K562 (cell line): ENCODE measurements around the gene ATE1. TPM values are rescaled to one million over a fixed set of nuclear protein-coding genes. Genes with fewer than 3 reads are reported as not detected.

Experiments used
- ATAC-seq: fragments of 200-7000 bp; cut with Tn5 transposase; 3 replicates; pipeline ENCODE4 v1.9.1; 2020; ENCODE audit warnings: moderate library complexity
- BruUV-seq: library from RNA; stranded (reverse); fragments of 400-500 nt; replicated peaks from 2 replicates; lab custom pipeline; 2021; lab: Mats Ljungman, UMichigan
- CTCF ChIA-PET: fragments of 300-600 bp; formaldehyde crosslinking; extraction: SDS; loops from one replicate; lab custom pipeline; 2021; ENCODE audit warnings: low intra/inter-chr PET ratio; lab: Yijun Ruan, JAX
- POLR2A ChIA-PET: fragments of 300-600, 350-650 bp; sonication (Branson Sonifier 250); formaldehyde crosslinking; extraction: SDS; loops from one replicate; lab custom pipeline; 2021; ENCODE audit warnings: antibody characterized with exemption, inconsistent platforms; lab: Yijun Ruan, JAX
- DNase-seq, 4 experiments: peaks; one replicate each; pipeline versions ENCODE4 v3.0.0 to v3.0.0-alpha.2; 2011 to 2018; ENCODE audit warnings: low spot score in 3 of 4, mixed read lengths in 3 of 4; ENCODE audit errors: extremely low read depth in 1 of 4
- FAIRE-seq: peaks from 2 replicates; lab custom pipeline; 2011; peaks lifted over from hg19 to GRCh38; lab: Jason Lieb, UNC
- H2AFZ ChIP-seq: 2 replicates; pipeline ENCODE4 v1.6.0; 2011; ENCODE audit warnings: low read depth, low read length, control low read depth, inconsistent platforms
- H3K27ac ChIP-seq: fragments of 200-600 bp; 3 replicates; pipeline ENCODE4 v1.8.0; 2011; ENCODE audit warnings: low read depth, mild to moderate bottlenecking, control low read depth, inconsistent platforms, low read length, moderate library complexity, mixed read lengths; ENCODE audit errors: extremely low read depth
- H3K27me3 ChIP-seq, 2 experiments: fragments of 300-600 bp in 1 of 2; 2 replicates in 1 of 2; 3 replicates in 1 of 2; pipeline versions ENCODE4 v1.6.0 to v1.8.0; 2011; ENCODE audit warnings: inconsistent platforms in 2 of 2, low read length in 2 of 2, mild to moderate bottlenecking in 1 of 2, mixed read lengths in 1 of 2, moderate library complexity in 1 of 2; ENCODE audit not compliant: control insufficient read depth in 2 of 2, insufficient read depth in 2 of 2
- H3K36me3 ChIP-seq: fragments of 300-600 bp; 3 replicates; pipeline ENCODE4 v1.8.0; 2011; ENCODE audit warnings: mild to moderate bottlenecking, low read length, inconsistent platforms; ENCODE audit not compliant: control insufficient read depth, insufficient read depth
- H3K4me1 ChIP-seq, 2 experiments: fragments of 200-600 bp in 1 of 2; replicated peaks in 1 of 2; 2 replicates in 1 of 2; 3 replicates in 1 of 2; pipeline versions ENCODE4 v1.5.1 to v1.8.0; 2011; ENCODE audit warnings: inconsistent platforms in 2 of 2, low read length in 2 of 2, mild to moderate bottlenecking in 1 of 2, mixed read lengths in 1 of 2, moderate library complexity in 1 of 2; ENCODE audit not compliant: control insufficient read depth in 2 of 2, insufficient read depth in 2 of 2
- H3K4me2 ChIP-seq: 2 replicates; pipeline ENCODE4 v1.6.1; 2011; ENCODE audit warnings: low read length, control low read depth, inconsistent platforms, mixed read lengths; ENCODE audit not compliant: insufficient read depth
- H3K4me3 ChIP-seq: fragments of 200-600 bp; sonication (generic), shearing (Covaris generic); 2 replicates; pipeline ENCODE4 v1.5.1; 2016; ENCODE audit warnings: control low read depth, inconsistent platforms
- H3K79me2 ChIP-seq: fragments of 200-600 bp; 3 replicates; pipeline ENCODE4 v1.8.0; 2011; ENCODE audit warnings: low read length, inconsistent platforms; ENCODE audit not compliant: control insufficient read depth, insufficient read depth
- H3K9ac ChIP-seq, 2 experiments: 2 replicates each; pipeline versions ENCODE4 v1.6.0 to v1.6.1; 2011; ENCODE audit warnings: low read depth in 2 of 2, low read length in 2 of 2, control low read depth in 1 of 2, inconsistent platforms in 1 of 2, mild to moderate bottlenecking in 1 of 2, mixed read lengths in 1 of 2; ENCODE audit not compliant: insufficient read depth in 1 of 2
- H3K9me1 ChIP-seq: one replicate; pipeline ENCODE4 v1.6.0; 2011; ENCODE audit warnings: inconsistent platforms, mild to moderate bottlenecking, low read length, moderate library complexity; ENCODE audit not compliant: control insufficient read depth, insufficient read depth
- H3K9me3 ChIP-seq: replicated peaks from 2 replicates; pipeline ENCODE4 v1.5.1; 2011; ENCODE audit warnings: low read depth, low read length, inconsistent platforms; ENCODE audit not compliant: control insufficient read depth, insufficient read depth
- H4K20me1 ChIP-seq: replicated peaks from 2 replicates; pipeline ENCODE4 v1.6.1; 2011; ENCODE audit warnings: low read length, inconsistent platforms, mixed read lengths; ENCODE audit not compliant: control insufficient read depth, insufficient read depth
- C11orf30 ChIP-seq: fragments of 450-650 bp; IDR thresholded peaks from 2 replicates; pipeline ENCODE4 v1.6.1; 2016; ENCODE audit warnings: low read depth, mild to moderate bottlenecking
- ELF1 ChIP-seq: fragments of 200-800 bp; sonication (Bioruptor generic); IDR thresholded peaks from 2 replicates; pipeline ENCODE4 v1.6.1; 2016; ENCODE audit warnings: missing genetic modification characterization, missing compliant biosample characterization
- FOXK2 ChIP-seq, 2 experiments: fragments of 450-650 bp; IDR thresholded peaks in 1 of 2; conservative IDR thresholded peaks in 1 of 2; 2 replicates each; pipeline ENCODE4 v1.6.1; 2016; ENCODE audit warnings: low read depth in 2 of 2, mild to moderate bottlenecking in 1 of 2
- GTF2F1 ChIP-seq: IDR thresholded peaks from 2 replicates; pipeline ENCODE4 v1.6.1; 2011; ENCODE audit warnings: low read depth, low read length, improper control_type of control experiment
- ILK ChIP-seq: fragments of 450-650 bp; IDR thresholded peaks from 2 replicates; pipeline ENCODE4 v1.6.1; 2016; ENCODE audit warnings: missing genetic modification characterization, low read depth, mild to moderate bottlenecking, missing compliant biosample characterization, moderate library complexity, borderline replicate concordance
- MCM5 ChIP-seq: fragments of 450-650 bp; IDR thresholded peaks from 2 replicates; pipeline ENCODE4 v1.6.1; 2016; ENCODE audit warnings: low read depth
- NFATC3 ChIP-seq: fragments of 450-650 bp; IDR thresholded peaks from 2 replicates; pipeline ENCODE4 v1.6.1; 2017; ENCODE audit warnings: mild to moderate bottlenecking
- NFE2 ChIP-seq: IDR thresholded peaks from 2 replicates; pipeline ENCODE4 v1.6.1; 2014; ENCODE audit warnings: antibody characterized with exemption, low read depth
- PHTF2 ChIP-seq: fragments of 250-450 bp; sonication (Bioruptor Pico); IDR thresholded peaks from 2 replicates; pipeline ENCODE4 v1.5.0; 2021; ENCODE audit warnings: mild to moderate bottlenecking
- RBM22 ChIP-seq: fragments of 200-400 bp; formaldehyde crosslinking; IDR thresholded peaks from 2 replicates; pipeline ENCODE4 v1.6.1; 2018; ENCODE audit warnings: low read length, low read depth; ENCODE audit not compliant: poor library complexity, severe bottlenecking
- RBM39 ChIP-seq: fragments of 200-400 bp; formaldehyde crosslinking; optimal IDR thresholded peaks from 2 replicates; pipeline ENCODE3; 2018; ENCODE audit warnings: low read depth, low read length
- SMAD2 ChIP-seq: fragments of 150-350 bp; IDR thresholded peaks from 2 replicates; pipeline ENCODE4 v1.6.1; 2014; ENCODE audit warnings: low read depth, mild to moderate bottlenecking, low read length
- TCF15 ChIP-seq: fragments of 250-450 bp; sonication (Bioruptor Pico); IDR thresholded peaks from 2 replicates; pipeline ENCODE4 v1.8.0; 2022; ENCODE audit warnings: moderate library complexity, mild to moderate bottlenecking, inconsistent platforms
- ZNF316 ChIP-seq: fragments of 450-650 bp; IDR thresholded peaks from 2 replicates; pipeline ENCODE4 v1.6.1; 2016
- ZNF395 ChIP-seq: fragments of 200-800 bp; sonication (Bioruptor generic); IDR thresholded peaks from 2 replicates; pipeline ENCODE4 v1.6.1; 2017; ENCODE audit warnings: missing genetic modification characterization, missing compliant biosample characterization
- WGBS: fragments of 100-300 bp; shearing (Covaris generic); methylation state at CpG from one replicate; pipeline ENCODE4 v1.1.6; 2016; ENCODE audit warnings: low coverage, mixed read lengths; ENCODE audit not compliant: insufficient coverage; ENCODE audit errors: missing lambda C conversion rate; 5-methylcytosine and 5-hydroxymethylcytosine counted together
- in situ Hi-C: fragments of 300-500 bp; cut with MboI; formaldehyde crosslinking; loops from 4 replicates; pipeline ENCODE4 v1.15.0; 2018; ENCODE audit warnings: inconsistent platforms, mixed read lengths
- intact Hi-C: fragments of 100-400 bp; cut with micrococcal nuclease; formaldehyde crosslinking; loops from 2 replicates; pipeline ENCODE4 v1.14.2; 2022
- polyA plus RNA-seq, 8 experiments: library from polyadenylated mRNA; depleted of rRNA in 4 of 8; stranded (reverse) in 5 of 8; unstranded in 3 of 8; fragments of >200 nt; fragmentation: Nextera tagmentation in 2 of 8; fragmentation: Illumina TruSeq in 1 of 8; extraction: Ambion mirVana in 2 of 8; extraction: Trizol in 1 of 8; gene quantifications; 2 replicates each; pipeline versions ENCODE4 v1.2.1 to v1.2.3, GENCODE V29; 2011 to 2014; ENCODE audit warnings: inconsistent platforms in 1 of 8, missing spikeins in 1 of 8
- total RNA-seq, 7 experiments: library from RNA; depleted of rRNA in 6 of 7; stranded (reverse); fragments of >200 nt in 6 of 7; fragmentation: Illumina TruSeq in 2 of 7; extraction: Trizol in 2 of 7; gene quantifications; 2 replicates each; pipeline versions ENCODE4 v1.2.1 to v1.2.3, GENCODE V29; 2011 to 2021; ENCODE audit warnings: low replicate concordance in 1 of 7
- TF ChIP-seq, protein P1 (sequence below): sonication (generic); formaldehyde crosslinking; IDR thresholded peaks from 2 replicates; pipeline ENCODE4 v1.8.1; 2023; ENCODE audit warnings: missing genetic modification reagents, mild to moderate bottlenecking, borderline replicate concordance

The ATE1 gene
- total and polyA plus RNA-seq, 9 of the 15 experiments (the other 6 are each of a cell fraction or from before 2014, with no cell fraction given), result 3.0 to 14.2 (median 8.8) TPM

DNA sequence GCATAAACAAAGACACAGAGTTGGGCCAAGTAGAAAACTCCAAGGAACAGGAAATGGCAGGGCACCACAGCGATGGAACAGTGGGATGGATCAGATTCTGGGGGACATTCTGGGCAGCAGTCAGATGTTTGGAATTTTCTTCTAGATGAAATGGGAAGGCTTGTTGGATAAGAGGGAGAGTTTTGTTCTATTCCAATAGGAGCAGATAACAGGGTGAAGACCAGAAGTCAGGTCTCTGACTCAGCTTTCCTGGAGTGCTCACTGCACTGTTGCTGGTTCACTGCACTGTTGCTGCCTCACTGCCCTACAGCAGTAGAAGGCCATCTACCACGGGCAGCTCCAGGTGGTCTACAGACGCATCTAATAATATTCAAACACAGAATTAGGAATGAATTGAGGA is 135.6 kb downstream of the ATE1 start:
- WGBS, result 61% methylated on average over 3 of the region's 3 CpGs
- CTCF ChIA-PET, result no interaction called here

More for the DNA sequence above, 135.6 kb downstream of the ATE1 start:
- BruUV-seq, result no TSS peak
- Histone ChIP-seq H3K4me3 (no peak overlapping the region), H3K27me3 (no peaks in the 10 kb centered on the region), H3K36me3 (no peaks in the 10 kb centered on the region), H3K4me2 (no peak overlapping the region), H3K9ac (no peak overlapping the region), H4K20me1 (no peaks in the 10 kb centered on the region), H3K9me3 (no peaks in the 10 kb centered on the region), H3K9me1 (no peaks in the 10 kb centered on the region), H3K4me1 (no peaks in the 10 kb centered on the region), H3K79me2 (no peaks in the 10 kb centered on the region), H2AFZ (no peak overlapping the region), H3K27ac (no peak overlapping the region)
- intact Hi-C loops (no loop called here), in situ Hi-C loops (no loop called here)
- FAIRE-seq, result no peak
- peak; percentile 54; the same call in 1 of the 3 replicates for ATAC-seq
- peak in 2 of 4 experiments; percentile 3 to 4 for DNase-seq
- no peak for TF ChIP-seq ILK
- TF ChIP-seq MCM5, result no peak
- no peak for TF ChIP-seq RBM39
- TF ChIP-seq TCF15, result no peak
- TF ChIP-seq, protein P1, sequence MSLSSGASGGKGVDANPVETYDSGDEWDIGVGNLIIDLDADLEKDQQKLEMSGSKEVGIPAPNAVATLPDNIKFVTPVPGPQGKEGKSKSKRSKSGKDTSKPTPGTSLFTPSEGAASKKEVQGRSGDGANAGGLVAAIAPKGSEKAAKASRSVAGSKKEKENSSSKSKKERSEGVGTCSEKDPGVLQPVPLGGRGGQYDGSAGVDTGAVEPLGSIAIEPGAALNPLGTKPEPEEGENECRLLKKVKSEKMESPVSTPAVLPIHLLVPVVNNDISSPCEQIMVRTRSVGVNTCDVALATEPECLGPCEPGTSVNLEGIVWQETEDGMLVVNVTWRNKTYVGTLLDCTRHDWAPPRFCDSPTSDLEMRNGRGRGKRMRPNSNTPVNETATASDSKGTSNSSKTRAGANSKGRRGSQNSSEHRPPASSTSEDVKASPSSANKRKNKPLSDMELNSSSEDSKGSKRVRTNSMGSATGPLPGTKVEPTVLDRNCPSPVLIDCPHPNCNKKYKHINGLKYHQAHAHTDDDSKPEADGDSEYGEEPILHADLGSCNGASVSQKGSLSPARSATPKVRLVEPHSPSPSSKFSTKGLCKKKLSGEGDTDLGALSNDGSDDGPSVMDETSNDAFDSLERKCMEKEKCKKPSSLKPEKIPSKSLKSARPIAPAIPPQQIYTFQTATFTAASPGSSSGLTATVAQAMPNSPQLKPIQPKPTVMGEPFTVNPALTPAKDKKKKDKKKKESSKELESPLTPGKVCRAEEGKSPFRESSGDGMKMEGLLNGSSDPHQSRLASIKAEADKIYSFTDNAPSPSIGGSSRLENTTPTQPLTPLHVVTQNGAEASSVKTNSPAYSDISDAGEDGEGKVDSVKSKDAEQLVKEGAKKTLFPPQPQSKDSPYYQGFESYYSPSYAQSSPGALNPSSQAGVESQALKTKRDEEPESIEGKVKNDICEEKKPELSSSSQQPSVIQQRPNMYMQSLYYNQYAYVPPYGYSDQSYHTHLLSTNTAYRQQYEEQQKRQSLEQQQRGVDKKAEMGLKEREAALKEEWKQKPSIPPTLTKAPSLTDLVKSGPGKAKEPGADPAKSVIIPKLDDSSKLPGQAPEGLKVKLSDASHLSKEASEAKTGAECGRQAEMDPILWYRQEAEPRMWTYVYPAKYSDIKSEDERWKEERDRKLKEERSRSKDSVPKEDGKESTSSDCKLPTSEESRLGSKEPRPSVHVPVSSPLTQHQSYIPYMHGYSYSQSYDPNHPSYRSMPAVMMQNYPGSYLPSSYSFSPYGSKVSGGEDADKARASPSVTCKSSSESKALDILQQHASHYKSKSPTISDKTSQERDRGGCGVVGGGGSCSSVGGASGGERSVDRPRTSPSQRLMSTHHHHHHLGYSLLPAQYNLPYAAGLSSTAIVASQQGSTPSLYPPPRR (CRISPR knock-in tag), result no peak
- no peak for TF ChIP-seq NFATC3
- TF ChIP-seq RBM22, result no peak
- TF ChIP-seq FOXK2 (conservative IDR thresholded peaks at IDR 0.05 in 1 of 2, IDR thresholded peaks at IDR 0.05 in 1 of 2; ENCODE audit: low read depth in 2 of 2), result no peak
- no peak for TF ChIP-seq PHTF2 (CRISPR knock-in tag)
- TF ChIP-seq ZNF316, result no peak
- peak; percentile 10; the same call in 1 of the 2 replicates for TF ChIP-seq C11orf30
- no peak for TF ChIP-seq SMAD2
- TF ChIP-seq ZNF395 (CRISPR knock-in tag), result no peak
- TF ChIP-seq GTF2F1, result no peak
- TF ChIP-seq NFE2, result 0 out of 2 replicates have a peak, but pooled peaks have one; percentile 16
- no peak for TF ChIP-seq ELF1 (tag)
- POLR2A ChIA-PET, result no interaction called here
